Measurements from ENCODE around the gene POR. TPM values are rescaled to one million over a fixed set of nuclear protein-coding genes. Genes with fewer than 3 reads are reported as not detected.
A peak's percentile ranks its signal among the peaks of the same experiment; 100 is the strongest.

The POR gene
- total RNA-seq, 1 experiment from 2014 or later: 168 TPM

DNA sequence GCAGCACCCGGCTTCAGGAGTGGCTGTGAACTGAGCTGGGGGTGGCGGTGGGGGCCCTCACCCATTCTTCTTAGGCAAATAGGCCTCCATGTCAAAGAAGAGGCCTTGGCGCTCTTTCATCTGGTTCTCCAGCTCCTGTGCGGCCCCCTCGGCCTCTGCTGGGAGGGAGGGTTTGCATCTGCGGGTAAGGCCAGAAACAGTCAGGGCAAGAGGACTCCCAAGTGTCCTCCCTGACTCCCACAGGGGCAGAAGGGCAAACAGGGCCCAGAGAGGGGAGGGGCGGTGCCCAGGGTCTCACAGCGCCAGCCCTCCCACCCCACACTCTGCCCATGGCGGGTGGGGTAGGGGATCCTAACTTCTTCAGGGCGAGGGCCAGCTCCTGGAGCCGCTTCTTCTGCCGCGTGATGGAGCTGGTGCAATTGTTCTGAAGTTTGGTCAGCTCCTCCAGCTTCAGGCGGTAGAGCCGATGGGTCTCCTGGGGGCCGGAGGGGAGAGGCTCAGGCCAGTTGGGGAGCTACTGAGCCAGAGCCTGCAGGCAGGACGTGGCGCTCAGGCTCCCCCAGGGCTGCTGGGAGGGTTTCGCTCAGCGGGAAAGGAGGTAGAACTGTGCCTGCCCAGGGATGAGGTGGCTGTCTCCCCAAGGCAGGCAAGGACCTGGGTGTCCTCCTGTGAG lies 77.3 kb downstream of the POR start:
- no peak overlapping the region for H3K27ac ChIP-seq (ENCODE audit: low read length)
- H3K4me1 ChIP-seq (ENCODE audit: control insufficient read depth, insufficient read depth, low read length): peaks cover 27% of the 10 kb centered on the region
- intact Hi-C loops (cut with micrococcal nuclease; ENCODE audit: unreplicated experiment) (loop anchor here (10.0 kb wide), 1 partner anchor 117 kb away; the partner anchor contains the start of gene RHBDD2), in situ Hi-C loops (cut with HindIII; ENCODE audit: low pct_unique_long_range_greater_than_20kb, low sequenced_read_pairs) (no loop called here)
- no peaks in the 10 kb centered on the region for H3K36me3 ChIP-seq (ENCODE audit: control insufficient read depth, insufficient read depth, low read length)
- ATAC-seq (no peak), DNase-seq (ENCODE audit: low read depth, low spot score) (no peak)
- TF ChIP-seq TCF7L2 (IDR thresholded peaks at IDR 0.05; ENCODE audit: low read depth, low read length): no peak
- TF ChIP-seq, protein P1, sequence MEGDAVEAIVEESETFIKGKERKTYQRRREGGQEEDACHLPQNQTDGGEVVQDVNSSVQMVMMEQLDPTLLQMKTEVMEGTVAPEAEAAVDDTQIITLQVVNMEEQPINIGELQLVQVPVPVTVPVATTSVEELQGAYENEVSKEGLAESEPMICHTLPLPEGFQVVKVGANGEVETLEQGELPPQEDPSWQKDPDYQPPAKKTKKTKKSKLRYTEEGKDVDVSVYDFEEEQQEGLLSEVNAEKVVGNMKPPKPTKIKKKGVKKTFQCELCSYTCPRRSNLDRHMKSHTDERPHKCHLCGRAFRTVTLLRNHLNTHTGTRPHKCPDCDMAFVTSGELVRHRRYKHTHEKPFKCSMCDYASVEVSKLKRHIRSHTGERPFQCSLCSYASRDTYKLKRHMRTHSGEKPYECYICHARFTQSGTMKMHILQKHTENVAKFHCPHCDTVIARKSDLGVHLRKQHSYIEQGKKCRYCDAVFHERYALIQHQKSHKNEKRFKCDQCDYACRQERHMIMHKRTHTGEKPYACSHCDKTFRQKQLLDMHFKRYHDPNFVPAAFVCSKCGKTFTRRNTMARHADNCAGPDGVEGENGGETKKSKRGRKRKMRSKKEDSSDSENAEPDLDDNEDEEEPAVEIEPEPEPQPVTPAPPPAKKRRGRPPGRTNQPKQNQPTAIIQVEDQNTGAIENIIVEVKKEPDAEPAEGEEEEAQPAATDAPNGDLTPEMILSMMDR (IDR thresholded peaks at IDR 0.05): no peak
- no peak for TF ChIP-seq POLR2AphosphoS5 (IDR thresholded peaks at IDR 0.05; ENCODE audit: low read depth, low read length)
- TF ChIP-seq SIN3A (IDR thresholded peaks at IDR 0.05; ENCODE audit: borderline replicate concordance, insufficient read depth, low read depth, low read length): no peak
- TF ChIP-seq, protein P2, sequence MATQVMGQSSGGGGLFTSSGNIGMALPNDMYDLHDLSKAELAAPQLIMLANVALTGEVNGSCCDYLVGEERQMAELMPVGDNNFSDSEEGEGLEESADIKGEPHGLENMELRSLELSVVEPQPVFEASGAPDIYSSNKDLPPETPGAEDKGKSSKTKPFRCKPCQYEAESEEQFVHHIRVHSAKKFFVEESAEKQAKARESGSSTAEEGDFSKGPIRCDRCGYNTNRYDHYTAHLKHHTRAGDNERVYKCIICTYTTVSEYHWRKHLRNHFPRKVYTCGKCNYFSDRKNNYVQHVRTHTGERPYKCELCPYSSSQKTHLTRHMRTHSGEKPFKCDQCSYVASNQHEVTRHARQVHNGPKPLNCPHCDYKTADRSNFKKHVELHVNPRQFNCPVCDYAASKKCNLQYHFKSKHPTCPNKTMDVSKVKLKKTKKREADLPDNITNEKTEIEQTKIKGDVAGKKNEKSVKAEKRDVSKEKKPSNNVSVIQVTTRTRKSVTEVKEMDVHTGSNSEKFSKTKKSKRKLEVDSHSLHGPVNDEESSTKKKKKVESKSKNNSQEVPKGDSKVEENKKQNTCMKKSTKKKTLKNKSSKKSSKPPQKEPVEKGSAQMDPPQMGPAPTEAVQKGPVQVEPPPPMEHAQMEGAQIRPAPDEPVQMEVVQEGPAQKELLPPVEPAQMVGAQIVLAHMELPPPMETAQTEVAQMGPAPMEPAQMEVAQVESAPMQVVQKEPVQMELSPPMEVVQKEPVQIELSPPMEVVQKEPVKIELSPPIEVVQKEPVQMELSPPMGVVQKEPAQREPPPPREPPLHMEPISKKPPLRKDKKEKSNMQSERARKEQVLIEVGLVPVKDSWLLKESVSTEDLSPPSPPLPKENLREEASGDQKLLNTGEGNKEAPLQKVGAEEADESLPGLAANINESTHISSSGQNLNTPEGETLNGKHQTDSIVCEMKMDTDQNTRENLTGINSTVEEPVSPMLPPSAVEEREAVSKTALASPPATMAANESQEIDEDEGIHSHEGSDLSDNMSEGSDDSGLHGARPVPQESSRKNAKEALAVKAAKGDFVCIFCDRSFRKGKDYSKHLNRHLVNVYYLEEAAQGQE (IDR thresholded peaks at IDR 0.05; ENCODE audit: insufficient read depth in 1 of 2, low read depth in 2 of 2, low read length in 1 of 2): no peak
- ChIA-PET CTCF (no interaction called here), POLR2A (no interaction called here)
- no peaks in the 10 kb centered on the region for H3K9me3 ChIP-seq (ENCODE audit: control insufficient read depth, insufficient read depth, low read depth, low read length)
- no peak overlapping the region for H3K4me3 ChIP-seq (ENCODE audit: low read depth in 2 of 2, low read length in 2 of 2)
- no peaks in the 10 kb centered on the region for H3K27me3 ChIP-seq (ENCODE audit: control insufficient read depth, insufficient read depth, low read length)
- no TSS peak for BruUV-seq (replicated peaks)

DNA sequence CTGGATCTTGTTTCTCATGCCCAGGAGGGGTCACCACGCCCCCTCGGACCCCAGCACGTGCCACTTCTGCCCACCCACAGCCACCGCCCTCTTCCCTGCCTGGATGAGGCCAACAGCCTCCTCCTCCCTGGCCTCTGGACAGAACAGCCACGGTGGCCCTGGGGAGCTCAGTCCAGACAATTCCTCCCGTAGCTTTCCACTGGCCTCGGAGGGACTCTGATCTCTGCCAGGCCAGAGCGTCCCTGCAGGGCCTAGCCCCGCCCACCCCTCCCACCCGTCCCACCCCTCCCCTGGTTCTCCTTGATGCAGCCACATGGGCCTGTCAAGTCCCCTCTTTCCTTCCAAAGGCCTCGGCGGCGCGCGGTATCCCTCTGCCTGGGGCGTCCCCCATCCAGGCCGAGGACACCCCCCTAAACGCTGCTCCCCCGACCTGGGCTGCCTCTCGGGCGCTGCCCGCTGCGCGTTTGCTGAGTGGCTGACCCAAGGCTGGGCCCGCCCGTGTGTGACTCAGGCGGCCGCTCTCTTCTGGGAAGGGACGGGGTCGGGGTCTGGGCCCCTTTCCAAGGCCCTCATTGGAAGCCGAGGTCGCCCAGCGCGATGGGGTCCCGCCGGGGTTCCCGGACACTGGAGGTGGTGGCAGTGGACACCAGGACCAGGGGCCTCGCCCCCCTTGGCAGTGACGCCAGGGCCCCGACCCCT lies 78.9 kb downstream of the POR start:
- peaks cover 27% of the 10 kb centered on the region for H3K4me1 ChIP-seq (ENCODE audit: control insufficient read depth, insufficient read depth, low read length)
- DNase-seq (ENCODE audit: low read depth, low spot score) (no peak), ATAC-seq (peak; percentile 58)
- no TSS peak for BruUV-seq (replicated peaks)
- no peaks in the 10 kb centered on the region for H3K27me3 ChIP-seq (ENCODE audit: control insufficient read depth, insufficient read depth, low read length)
- TF ChIP-seq POLR2AphosphoS5 (IDR thresholded peaks at IDR 0.05; ENCODE audit: low read depth, low read length) (no peak), TCF7L2 (IDR thresholded peaks at IDR 0.05; ENCODE audit: low read depth, low read length) (no peak), SIN3A (IDR thresholded peaks at IDR 0.05; ENCODE audit: borderline replicate concordance, insufficient read depth, low read depth, low read length) (no peak)
- TF ChIP-seq, protein P2 (IDR thresholded peaks at IDR 0.05; ENCODE audit: insufficient read depth in 1 of 2, low read depth in 2 of 2, low read length in 1 of 2): no peak
- TF ChIP-seq, protein P1 (IDR thresholded peaks at IDR 0.05): no peak
- POLR2A ChIA-PET: no interaction called here
- intact Hi-C loops (cut with micrococcal nuclease; ENCODE audit: unreplicated experiment) (loop anchor here (10.0 kb wide), 1 partner anchor 119 kb away; the partner anchor contains the start of gene RHBDD2), in situ Hi-C loops (cut with HindIII; ENCODE audit: low pct_unique_long_range_greater_than_20kb, low sequenced_read_pairs) (no loop called here)
- peak overlapping the region; percentile 77 to 88 for H3K4me3 ChIP-seq (ENCODE audit: low read depth in 2 of 2, low read length in 2 of 2)
- H3K9me3 ChIP-seq (ENCODE audit: control insufficient read depth, insufficient read depth, low read depth, low read length): no peaks in the 10 kb centered on the region
- CTCF ChIA-PET: interaction anchor here (0.7 kb wide), 1 partner anchor 47 kb away, joined by 3 read pairs; no protein-coding TSS in a partner anchor
- H3K27ac ChIP-seq (ENCODE audit: low read length): peak overlapping the region; percentile 84
- H3K36me3 ChIP-seq (ENCODE audit: control insufficient read depth, insufficient read depth, low read length): no peaks in the 10 kb centered on the region

Measured in Panc1 (cell line).